ENCODE data around the gene TMEM255B.

DNA sequence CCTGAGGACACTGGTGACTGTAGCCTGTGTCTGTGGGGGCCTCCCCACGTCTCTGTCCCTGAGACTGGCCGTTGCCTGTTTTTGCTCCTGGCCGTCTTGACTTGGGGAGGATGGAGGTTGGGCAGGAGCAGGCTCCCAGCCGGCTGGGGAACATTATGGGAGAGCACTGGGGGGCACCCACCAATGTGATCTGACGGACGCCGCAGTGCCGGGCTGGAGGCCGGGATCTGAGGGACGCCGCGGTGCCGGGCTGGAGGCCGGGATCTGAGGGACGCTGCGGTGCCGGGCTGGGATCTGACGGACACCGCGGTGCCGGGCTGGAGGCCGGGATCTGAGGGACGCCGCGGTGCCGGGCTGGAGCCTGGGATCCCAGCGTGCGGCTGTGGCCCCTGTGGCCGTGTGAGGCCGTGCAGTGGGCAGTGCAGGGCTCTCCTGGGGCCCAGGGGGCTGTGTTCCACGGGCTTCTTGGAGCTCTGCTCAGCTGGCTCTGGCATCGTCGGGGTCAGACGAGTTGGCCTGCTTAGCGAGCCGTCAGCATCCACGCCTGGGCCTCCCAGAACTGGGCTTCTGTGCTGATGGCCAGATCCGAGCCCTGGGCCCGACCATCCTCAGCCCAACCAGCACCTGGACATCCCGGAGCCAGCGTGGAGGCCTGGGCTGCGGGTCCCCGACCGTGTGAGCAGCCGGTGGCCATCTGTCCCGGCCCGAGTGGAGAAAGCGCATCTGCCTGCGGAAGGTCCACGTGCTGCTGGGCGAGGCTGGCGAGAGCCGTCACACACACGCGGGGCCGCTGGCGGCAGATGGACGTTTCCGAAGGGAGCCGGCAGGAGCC lies 59.0 kb downstream of the TMEM255B start:
- TF ChIP-seq, protein P1, sequence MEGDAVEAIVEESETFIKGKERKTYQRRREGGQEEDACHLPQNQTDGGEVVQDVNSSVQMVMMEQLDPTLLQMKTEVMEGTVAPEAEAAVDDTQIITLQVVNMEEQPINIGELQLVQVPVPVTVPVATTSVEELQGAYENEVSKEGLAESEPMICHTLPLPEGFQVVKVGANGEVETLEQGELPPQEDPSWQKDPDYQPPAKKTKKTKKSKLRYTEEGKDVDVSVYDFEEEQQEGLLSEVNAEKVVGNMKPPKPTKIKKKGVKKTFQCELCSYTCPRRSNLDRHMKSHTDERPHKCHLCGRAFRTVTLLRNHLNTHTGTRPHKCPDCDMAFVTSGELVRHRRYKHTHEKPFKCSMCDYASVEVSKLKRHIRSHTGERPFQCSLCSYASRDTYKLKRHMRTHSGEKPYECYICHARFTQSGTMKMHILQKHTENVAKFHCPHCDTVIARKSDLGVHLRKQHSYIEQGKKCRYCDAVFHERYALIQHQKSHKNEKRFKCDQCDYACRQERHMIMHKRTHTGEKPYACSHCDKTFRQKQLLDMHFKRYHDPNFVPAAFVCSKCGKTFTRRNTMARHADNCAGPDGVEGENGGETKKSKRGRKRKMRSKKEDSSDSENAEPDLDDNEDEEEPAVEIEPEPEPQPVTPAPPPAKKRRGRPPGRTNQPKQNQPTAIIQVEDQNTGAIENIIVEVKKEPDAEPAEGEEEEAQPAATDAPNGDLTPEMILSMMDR (IDR thresholded peaks at IDR 0.05), result no peak
- no peak for TF ChIP-seq POLR2A (IDR thresholded peaks at IDR 0.05)
